HepG2 (cell line): Measurements from ENCODE around the gene LRP10. TPM values are rescaled to one million over a fixed set of nuclear protein-coding genes. Genes with fewer than 3 reads are reported as not detected.

Experiments used
- BRD4 ChIP-seq: sonication (generic); formaldehyde crosslinking; IDR thresholded peaks from 2 replicates; pipeline ENCODE4 v1.4.0; 2020; ENCODE audit warnings: missing genetic modification reagents
- HDAC1 ChIP-seq: sonication (generic); formaldehyde crosslinking; IDR thresholded peaks from 2 replicates; pipeline ENCODE4 v1.5.1; 2020; ENCODE audit warnings: mild to moderate bottlenecking, missing genetic modification reagents
- NFIB ChIP-seq: sonication (generic); formaldehyde crosslinking; IDR thresholded peaks from 2 replicates; pipeline ENCODE4 v1.9.0; 2021; ENCODE audit warnings: missing genetic modification reagents, mild to moderate bottlenecking, borderline replicate concordance
- NR3C1 ChIP-seq: sonication (generic); formaldehyde crosslinking; IDR thresholded peaks from 2 replicates; pipeline ENCODE4 v1.4.0; 2020; ENCODE audit warnings: missing genetic modification reagents
- SATB2 ChIP-seq: sonication (generic); formaldehyde crosslinking; IDR thresholded peaks from 2 replicates; pipeline ENCODE4 v1.5.0; 2020; ENCODE audit warnings: missing genetic modification reagents
- SRY ChIP-seq: sonication (generic); formaldehyde crosslinking; IDR thresholded peaks from 2 replicates; pipeline ENCODE4 v1.8.0; 2022; ENCODE audit warnings: mild to moderate bottlenecking, missing genetic modification reagents
- ZNF24 ChIP-seq: fragments of 450-650 bp; IDR thresholded peaks from 2 replicates; pipeline ENCODE4 v1.6.1; 2017; ENCODE audit warnings: antibody characterized with exemption, mild to moderate bottlenecking
- ZNF430 ChIP-seq: sonication (generic); formaldehyde crosslinking; IDR thresholded peaks from 2 replicates; pipeline ENCODE4 v1.9.0; 2021; ENCODE audit warnings: mild to moderate bottlenecking, missing genetic modification reagents
- ZNF441 ChIP-seq: sonication (generic); formaldehyde crosslinking; IDR thresholded peaks from 2 replicates; pipeline ENCODE4 v1.7.0; 2021; ENCODE audit warnings: missing genetic modification reagents, borderline replicate concordance
- ZNF446 ChIP-seq: sonication (generic); formaldehyde crosslinking; IDR thresholded peaks from 2 replicates; pipeline ENCODE4 v1.5.0; 2020; ENCODE audit warnings: mild to moderate bottlenecking, missing genetic modification reagents
- ZNF563 ChIP-seq: sonication (generic); formaldehyde crosslinking; IDR thresholded peaks from 2 replicates; pipeline ENCODE4 v1.8.0; 2022; ENCODE audit warnings: mild to moderate bottlenecking, moderate library complexity, missing genetic modification reagents
- ZNF772 ChIP-seq: sonication (generic); formaldehyde crosslinking; IDR thresholded peaks from 2 replicates; pipeline ENCODE4 v1.5.0; 2020; ENCODE audit warnings: mild to moderate bottlenecking, missing genetic modification reagents
- ZNF841 ChIP-seq: sonication (generic); formaldehyde crosslinking; IDR thresholded peaks from 2 replicates; pipeline ENCODE4 v1.8.1; 2023; ENCODE audit warnings: missing genetic modification reagents, borderline replicate concordance
- polyA plus RNA-seq, 8 experiments: library from polyadenylated mRNA; depleted of rRNA in 3 of 8; stranded (reverse) in 7 of 8; unstranded in 1 of 8; fragments of >200 nt; fragmentation: Illumina TruSeq in 4 of 8; extraction: Trizol in 4 of 8; gene quantifications; 2 replicates each; pipeline versions ENCODE4 v1.2.1 to v1.2.3, GENCODE V29; 2011 to 2016; ENCODE audit warnings: low read depth in 4 of 8, missing spikeins in 1 of 8, mixed read lengths in 1 of 8; ENCODE audit not compliant: insufficient read depth in 1 of 8
- total RNA-seq, 5 experiments: library from RNA; depleted of rRNA; stranded (reverse); fragments of >200 nt; fragmentation: Illumina TruSeq; extraction: Trizol; gene quantifications; 2 replicates each; pipeline ENCODE4 v1.2.3, GENCODE V29; 2016; ENCODE audit warnings: low read depth in 1 of 5
- TF ChIP-seq, protein P1 (sequence below): sonication (generic); formaldehyde crosslinking; IDR thresholded peaks from 2 replicates; pipeline ENCODE4 v1.8.1; 2023; ENCODE audit warnings: mild to moderate bottlenecking, missing genetic modification reagents
- TF ChIP-seq, protein P2 (sequence below): sonication (generic); formaldehyde crosslinking; IDR thresholded peaks from 2 replicates; pipeline ENCODE4 v1.8.0; 2022; ENCODE audit warnings: mild to moderate bottlenecking, missing genetic modification reagents
- TF ChIP-seq, protein P3 (sequence below): sonication (generic); formaldehyde crosslinking; IDR thresholded peaks from 2 replicates; pipeline ENCODE4 v1.9.0; 2021; ENCODE audit warnings: missing genetic modification reagents, mild to moderate bottlenecking, borderline replicate concordance
- TF ChIP-seq, protein P4 (sequence below): sonication (generic); formaldehyde crosslinking; IDR thresholded peaks from 2 replicates; pipeline ENCODE4 v1.4.0; 2020; ENCODE audit warnings: mild to moderate bottlenecking, missing genetic modification reagents, borderline replicate concordance
- TF ChIP-seq, protein P5 (sequence below): sonication (generic); formaldehyde crosslinking; IDR thresholded peaks from 2 replicates; pipeline ENCODE4 v1.4.0; 2020; ENCODE audit warnings: missing genetic modification reagents, borderline replicate concordance
- TF ChIP-seq, protein P6 (sequence below): sonication (generic); formaldehyde crosslinking; conservative IDR thresholded peaks from 2 replicates; pipeline ENCODE4 v1.4.0; 2020; ENCODE audit warnings: missing genetic modification reagents

Gene LRP10
- total and polyA plus RNA-seq, 2 of the 13 experiments (the other 11 are each of a cell fraction or from before 2014, with no cell fraction given), result 16.9 to 45.2 TPM

DNA sequence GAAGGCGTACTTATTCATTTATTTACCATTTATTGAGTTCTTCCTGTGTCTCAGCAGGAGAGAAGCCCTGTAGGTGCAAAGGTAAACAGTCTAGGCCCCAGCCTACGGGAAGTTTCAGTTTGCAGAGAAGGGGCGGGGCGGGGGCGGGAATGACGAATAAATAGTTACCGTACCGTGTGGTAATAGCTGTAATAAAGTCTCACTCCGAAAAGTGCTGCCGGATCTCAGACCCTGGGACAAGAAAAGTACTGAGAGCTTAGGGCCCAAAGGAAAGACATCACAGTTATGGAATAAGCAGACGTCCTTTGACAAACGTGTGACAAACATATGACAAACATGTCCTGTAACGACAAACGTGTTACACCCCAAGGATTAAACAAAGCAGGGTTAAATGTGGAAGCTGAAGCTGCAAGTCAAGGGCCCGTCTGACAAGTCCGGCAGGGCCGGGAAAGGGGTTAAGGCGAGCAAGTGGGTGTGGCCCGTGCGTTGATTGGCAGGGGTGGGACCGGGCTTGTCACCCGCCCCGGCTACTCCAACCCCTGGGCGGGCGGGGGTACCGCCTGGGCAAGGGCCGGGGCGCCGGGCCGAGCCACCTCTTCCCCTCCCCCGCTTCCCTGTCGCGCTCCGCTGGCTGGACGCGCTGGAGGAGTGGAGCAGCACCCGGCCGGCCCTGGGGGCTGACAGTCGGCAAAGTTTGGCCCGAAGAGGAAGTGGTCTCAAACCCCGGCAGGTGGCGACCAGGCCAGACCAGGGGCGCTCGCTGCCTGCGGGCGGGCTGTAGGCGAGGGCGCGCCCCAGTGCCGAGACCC is at the start of gene LRP10 (continued):
- TF ChIP-seq, protein P1, sequence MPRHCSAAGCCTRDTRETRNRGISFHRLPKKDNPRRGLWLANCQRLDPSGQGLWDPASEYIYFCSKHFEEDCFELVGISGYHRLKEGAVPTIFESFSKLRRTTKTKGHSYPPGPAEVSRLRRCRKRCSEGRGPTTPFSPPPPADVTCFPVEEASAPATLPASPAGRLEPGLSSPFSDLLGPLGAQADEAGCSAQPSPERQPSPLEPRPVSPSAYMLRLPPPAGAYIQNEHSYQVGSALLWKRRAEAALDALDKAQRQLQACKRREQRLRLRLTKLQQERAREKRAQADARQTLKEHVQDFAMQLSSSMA, result peak; percentile 91
- TF ChIP-seq, protein P2, sequence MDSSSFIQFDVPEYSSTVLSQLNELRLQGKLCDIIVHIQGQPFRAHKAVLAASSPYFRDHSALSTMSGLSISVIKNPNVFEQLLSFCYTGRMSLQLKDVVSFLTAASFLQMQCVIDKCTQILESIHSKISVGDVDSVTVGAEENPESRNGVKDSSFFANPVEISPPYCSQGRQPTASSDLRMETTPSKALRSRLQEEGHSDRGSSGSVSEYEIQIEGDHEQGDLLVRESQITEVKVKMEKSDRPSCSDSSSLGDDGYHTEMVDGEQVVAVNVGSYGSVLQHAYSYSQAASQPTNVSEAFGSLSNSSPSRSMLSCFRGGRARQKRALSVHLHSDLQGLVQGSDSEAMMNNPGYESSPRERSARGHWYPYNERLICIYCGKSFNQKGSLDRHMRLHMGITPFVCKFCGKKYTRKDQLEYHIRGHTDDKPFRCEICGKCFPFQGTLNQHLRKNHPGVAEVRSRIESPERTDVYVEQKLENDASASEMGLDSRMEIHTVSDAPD, result 0 out of 2 replicates have a peak, but pooled peaks have one; percentile 6
- TF ChIP-seq ZNF430 (peak; percentile 75; the same call in 1 of the 2 replicates), ZNF441 (peak; percentile 63), ZNF24 (no peak), BRD4 (CRISPR knock-in tag) (peak; percentile 89; the same call in 1 of the 2 replicates), SATB2 (CRISPR knock-in tag) (peak; percentile 76; the same call in 1 of the 2 replicates), ZNF446 (peak; percentile 96), SRY (CRISPR knock-in tag) (peak; percentile 97), ZNF841 (CRISPR knock-in tag) (no peak), ZNF563 (peak; percentile 96), HDAC1 (CRISPR knock-in tag) (peak; percentile 97), NR3C1 (CRISPR knock-in tag) (no peak; the same call in 1 of the 2 replicates), ZNF772 (CRISPR knock-in tag) (peak; percentile 57), NFIB (no peak)
- TF ChIP-seq, protein P3, sequence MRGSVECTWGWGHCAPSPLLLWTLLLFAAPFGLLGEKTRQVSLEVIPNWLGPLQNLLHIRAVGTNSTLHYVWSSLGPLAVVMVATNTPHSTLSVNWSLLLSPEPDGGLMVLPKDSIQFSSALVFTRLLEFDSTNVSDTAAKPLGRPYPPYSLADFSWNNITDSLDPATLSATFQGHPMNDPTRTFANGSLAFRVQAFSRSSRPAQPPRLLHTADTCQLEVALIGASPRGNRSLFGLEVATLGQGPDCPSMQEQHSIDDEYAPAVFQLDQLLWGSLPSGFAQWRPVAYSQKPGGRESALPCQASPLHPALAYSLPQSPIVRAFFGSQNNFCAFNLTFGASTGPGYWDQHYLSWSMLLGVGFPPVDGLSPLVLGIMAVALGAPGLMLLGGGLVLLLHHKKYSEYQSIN, result no peak
- TF ChIP-seq, protein P4, sequence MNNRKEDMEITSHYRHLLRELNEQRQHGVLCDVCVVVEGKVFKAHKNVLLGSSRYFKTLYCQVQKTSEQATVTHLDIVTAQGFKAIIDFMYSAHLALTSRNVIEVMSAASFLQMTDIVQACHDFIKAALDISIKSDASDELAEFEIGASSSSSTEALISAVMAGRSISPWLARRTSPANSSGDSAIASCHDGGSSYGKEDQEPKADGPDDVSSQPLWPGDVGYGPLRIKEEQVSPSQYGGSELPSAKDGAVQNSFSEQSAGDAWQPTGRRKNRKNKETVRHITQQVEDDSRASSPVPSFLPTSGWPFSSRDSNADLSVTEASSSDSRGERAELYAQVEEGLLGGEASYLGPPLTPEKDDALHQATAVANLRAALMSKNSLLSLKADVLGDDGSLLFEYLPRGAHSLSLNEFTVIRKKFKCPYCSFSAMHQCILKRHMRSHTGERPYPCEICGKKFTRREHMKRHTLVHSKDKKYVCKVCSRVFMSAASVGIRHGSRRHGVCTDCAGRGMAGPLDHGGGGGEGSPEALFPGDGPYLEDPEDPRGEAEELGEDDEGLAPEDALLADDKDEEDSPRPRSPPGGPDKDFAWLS (CRISPR knock-in tag), result peak; percentile 74; the same call in 1 of the 2 replicates
- TF ChIP-seq, protein P5, sequence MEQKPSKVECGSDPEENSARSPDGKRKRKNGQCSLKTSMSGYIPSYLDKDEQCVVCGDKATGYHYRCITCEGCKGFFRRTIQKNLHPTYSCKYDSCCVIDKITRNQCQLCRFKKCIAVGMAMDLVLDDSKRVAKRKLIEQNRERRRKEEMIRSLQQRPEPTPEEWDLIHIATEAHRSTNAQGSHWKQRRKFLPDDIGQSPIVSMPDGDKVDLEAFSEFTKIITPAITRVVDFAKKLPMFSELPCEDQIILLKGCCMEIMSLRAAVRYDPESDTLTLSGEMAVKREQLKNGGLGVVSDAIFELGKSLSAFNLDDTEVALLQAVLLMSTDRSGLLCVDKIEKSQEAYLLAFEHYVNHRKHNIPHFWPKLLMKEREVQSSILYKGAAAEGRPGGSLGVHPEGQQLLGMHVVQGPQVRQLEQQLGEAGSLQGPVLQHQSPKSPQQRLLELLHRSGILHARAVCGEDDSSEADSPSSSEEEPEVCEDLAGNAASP, result peak; percentile 6; the same call in 1 of the 2 replicates
- TF ChIP-seq, protein P6, sequence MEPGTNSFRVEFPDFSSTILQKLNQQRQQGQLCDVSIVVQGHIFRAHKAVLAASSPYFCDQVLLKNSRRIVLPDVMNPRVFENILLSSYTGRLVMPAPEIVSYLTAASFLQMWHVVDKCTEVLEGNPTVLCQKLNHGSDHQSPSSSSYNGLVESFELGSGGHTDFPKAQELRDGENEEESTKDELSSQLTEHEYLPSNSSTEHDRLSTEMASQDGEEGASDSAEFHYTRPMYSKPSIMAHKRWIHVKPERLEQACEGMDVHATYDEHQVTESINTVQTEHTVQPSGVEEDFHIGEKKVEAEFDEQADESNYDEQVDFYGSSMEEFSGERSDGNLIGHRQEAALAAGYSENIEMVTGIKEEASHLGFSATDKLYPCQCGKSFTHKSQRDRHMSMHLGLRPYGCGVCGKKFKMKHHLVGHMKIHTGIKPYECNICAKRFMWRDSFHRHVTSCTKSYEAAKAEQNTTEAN, result peak; percentile 70
